ENCODE results near the gene TPBGL. TPM values are rescaled to one million over a fixed set of nuclear protein-coding genes. Genes with fewer than 3 reads are reported as not detected.
A peak's percentile ranks its signal among the peaks of the same experiment; 100 is the strongest.

Gene TPBGL
- total and polyA plus RNA-seq, 10 donors: 0.10 to 0.59 (median 0.16) TPM; not detected in 3

- Histone ChIP-seq H3K4me1 (peaks cover 0 to 61% (median 20%) of the 10 kb centered on the region in 6 donors), H3K9me3 (no peaks in the 10 kb centered on the region), H3K27ac (no peak overlapping the region), H3K36me3 (peaks cover 0 to 66% (median 14%) of the 10 kb centered on the region in 6 donors), H3K4me3 (no peak overlapping the region), H3K27me3 (replicated peaks in 1 of 7) (no peaks in the 10 kb centered on the region)
- 86 to 95% (median 90%) methylated on average over 6 of the region's 6 CpGs for WGBS, 5 donors
- no peak for DNase-seq
- intact Hi-C loops (cut with DNase I; ENCODE audit: low total_unique reads): no loop called here
- no peak for TF ChIP-seq CTCF (IDR thresholded peaks at IDR 0.05 in 8 of 11, conservative IDR thresholded peaks at IDR 0.05 in 3 of 11)
- peak in 1 of 3 donors; percentile 12 for TF ChIP-seq POLR2AphosphoS5 (IDR thresholded peaks at IDR 0.05)
Measured at GRCh38 chr11:75291741-75292140, 51.2 kb downstream of the TPBGL start.

- no peak for TF ChIP-seq POLR2A (IDR thresholded peaks at IDR 0.05)
- no peak for TF ChIP-seq CTCF (IDR thresholded peaks at IDR 0.05 in 8 of 11, conservative IDR thresholded peaks at IDR 0.05 in 3 of 11)
- peak in 1 of 3 donors; percentile 5 for TF ChIP-seq POLR2AphosphoS5 (IDR thresholded peaks at IDR 0.05)
- no peaks in the 10 kb centered on the region for H3K27me3 ChIP-seq (replicated peaks in 1 of 7)
- no peaks in the 10 kb centered on the region for H3K9me3 ChIP-seq
- peaks cover 0 to 55% (median 11%) of the 10 kb centered on the region in 6 donors for H3K36me3 ChIP-seq
- 67 to 78% (median 73%) methylated on average over 3 of the region's 3 CpGs for WGBS, 5 donors
- DNase-seq: no peak
- no peak overlapping the region for H3K4me3 ChIP-seq
- peaks cover 0 to 50% (median 20%) of the 10 kb centered on the region in 6 donors for H3K4me1 ChIP-seq
- peak overlapping the region in 1 of 8 donors; percentile 29 for H3K27ac ChIP-seq
- intact Hi-C loops (cut with DNase I; ENCODE audit: low total_unique reads): no loop called here
Measured at GRCh38 chr11:75292943-75293342, 52.4 kb downstream of the TPBGL start.

Other genes starting within 250 kb of the TPBGL start
- not detected for gene OR2AT4, start 143.9 kb upstream of the TPBGL start, total RNA-seq
- not detected for gene OR2AT4, start 143.9 kb upstream of the TPBGL start, polyA plus RNA-seq
- 100 to 1,000 TPM in 5 of 7 donors, 10 to 100 TPM in 2; 75.1 to 307 (median 181) TPM for gene SLCO2B1, start 89.7 kb upstream of the TPBGL start, total RNA-seq
- gene SLCO2B1, start 89.7 kb upstream of the TPBGL start, polyA plus RNA-seq: 10 to 100 TPM; 10.2 to 18.4 (median 14.4) TPM
- gene ARRB1, start 110.9 kb downstream of the TPBGL start, total RNA-seq: 100 to 1,000 TPM in 3 of 7 donors, 10 to 100 TPM in 4; 77.7 to 139 (median 84.8) TPM
- gene ARRB1, start 110.9 kb downstream of the TPBGL start, polyA plus RNA-seq: 10 to 100 TPM; 11.6 to 49.3 (median 13.1) TPM
- gene RPS3, start 158.7 kb downstream of the TPBGL start, total RNA-seq: 1,000 to 10,000 TPM; 1,482 to 2,624 (median 2,197) TPM
- 1,000 to 10,000 TPM; 4,940 to 5,449 (median 5,352) TPM for gene RPS3, start 158.7 kb downstream of the TPBGL start, polyA plus RNA-seq
- 1 to 10 TPM in 6 of 7 donors, under 1 TPM in 1; 0.19 to 3.5 (median 1.8) TPM for gene KLHL35, start 192.4 kb downstream of the TPBGL start, total RNA-seq
- gene KLHL35, start 192.4 kb downstream of the TPBGL start, polyA plus RNA-seq: 1 to 10 TPM; 2.0 to 3.8 (median 2.8) TPM